Measurements from ENCODE around the gene ITPKA. TPM values are rescaled to one million over a fixed set of nuclear protein-coding genes. Genes with fewer than 3 reads are reported as not detected.

ITPKA gene
- total RNA-seq, 1 experiment from 2014 or later, result 16.8 TPM

- Histone ChIP-seq H4K20me1 (ENCODE audit: low read length) (no peaks in the 10 kb centered on the region), H3K27me3 (ENCODE audit: low read length) (no peaks in the 10 kb centered on the region), H3K9me2 (replicated peaks; ENCODE audit: low read length) (no peaks in the 10 kb centered on the region), H3K9ac (ENCODE audit: low read length) (no peak overlapping the region), H3K36me3 (ENCODE audit: low read depth, low read length) (peaks cover 12% of the 10 kb centered on the region), H3K4me2 (ENCODE audit: low read length) (no peak overlapping the region), H3F3A (ENCODE audit: low read length, unreplicated experiment) (no peaks in the 10 kb centered on the region), H3K27ac (ENCODE audit: low read length) (no peak overlapping the region), H3K4me1 (ENCODE audit: insufficient read depth, low read length) (peaks cover 5% of the 10 kb centered on the region), H3K9me3 (ENCODE audit: low read length) (no peaks in the 10 kb centered on the region), H3K4me3 (ENCODE audit: low read length) (no peak overlapping the region), H2AFZ (ENCODE audit: low read length) (no peak overlapping the region), H3K79me2 (ENCODE audit: low read length) (no peaks in the 10 kb centered on the region)
- intact Hi-C loops (cut with micrococcal nuclease), result no loop called here
- ChIA-PET CTCF (no interaction called here), POLR2A (ENCODE audit: unreplicated experiment) (no interaction called here)
- TF ChIP-seq, protein P1, sequence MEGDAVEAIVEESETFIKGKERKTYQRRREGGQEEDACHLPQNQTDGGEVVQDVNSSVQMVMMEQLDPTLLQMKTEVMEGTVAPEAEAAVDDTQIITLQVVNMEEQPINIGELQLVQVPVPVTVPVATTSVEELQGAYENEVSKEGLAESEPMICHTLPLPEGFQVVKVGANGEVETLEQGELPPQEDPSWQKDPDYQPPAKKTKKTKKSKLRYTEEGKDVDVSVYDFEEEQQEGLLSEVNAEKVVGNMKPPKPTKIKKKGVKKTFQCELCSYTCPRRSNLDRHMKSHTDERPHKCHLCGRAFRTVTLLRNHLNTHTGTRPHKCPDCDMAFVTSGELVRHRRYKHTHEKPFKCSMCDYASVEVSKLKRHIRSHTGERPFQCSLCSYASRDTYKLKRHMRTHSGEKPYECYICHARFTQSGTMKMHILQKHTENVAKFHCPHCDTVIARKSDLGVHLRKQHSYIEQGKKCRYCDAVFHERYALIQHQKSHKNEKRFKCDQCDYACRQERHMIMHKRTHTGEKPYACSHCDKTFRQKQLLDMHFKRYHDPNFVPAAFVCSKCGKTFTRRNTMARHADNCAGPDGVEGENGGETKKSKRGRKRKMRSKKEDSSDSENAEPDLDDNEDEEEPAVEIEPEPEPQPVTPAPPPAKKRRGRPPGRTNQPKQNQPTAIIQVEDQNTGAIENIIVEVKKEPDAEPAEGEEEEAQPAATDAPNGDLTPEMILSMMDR (conservative IDR thresholded peaks at IDR 0.05; ENCODE audit: low read depth, low read length), result no peak
- no peak for TF ChIP-seq EZH2phosphoT487 (IDR thresholded peaks at IDR 0.05; ENCODE audit: borderline replicate concordance, low read length)
- TF ChIP-seq EZH2 (IDR thresholded peaks at IDR 0.05; ENCODE audit: low read length, unreplicated experiment), result no peak
- DNase-seq, result no peak
- no peak for ATAC-seq
- no TSS peak for BruUV-seq (replicated peaks)
These were observed 8.6 kb upstream of the ITPKA start for GRCh38 chr15:41484937-41485625.

GRCh38 chr15:41486286-41486685, 7.4 kb upstream of the ITPKA start:
- ATAC-seq (no peak), DNase-seq (no peak)
- H3K27ac ChIP-seq (ENCODE audit: low read length), result no peak overlapping the region
- no peaks in the 10 kb centered on the region for H3K79me2 ChIP-seq (ENCODE audit: low read length)
- H3K27me3 ChIP-seq (ENCODE audit: low read length), result no peaks in the 10 kb centered on the region
- peaks cover 5% of the 10 kb centered on the region; the same call in 1 of the 2 replicates for H3K36me3 ChIP-seq (ENCODE audit: low read depth, low read length)
- H3K4me3 ChIP-seq (ENCODE audit: low read length), result no peak overlapping the region
- no TSS peak for BruUV-seq (replicated peaks)
- POLR2A ChIA-PET (ENCODE audit: unreplicated experiment), result no interaction called here
- intact Hi-C loops (cut with micrococcal nuclease), result no loop called here
- H3K9me2 ChIP-seq (replicated peaks; ENCODE audit: low read length), result no peaks in the 10 kb centered on the region
- H3K4me1 ChIP-seq (ENCODE audit: insufficient read depth, low read length), result peaks cover 14% of the 10 kb centered on the region
- TF ChIP-seq EZH2phosphoT487 (IDR thresholded peaks at IDR 0.05; ENCODE audit: borderline replicate concordance, low read length) (no peak), EZH2 (IDR thresholded peaks at IDR 0.05; ENCODE audit: low read length, unreplicated experiment) (no peak)
- TF ChIP-seq, protein P1 (conservative IDR thresholded peaks at IDR 0.05; ENCODE audit: low read depth, low read length), result no peak
- H4K20me1 ChIP-seq (ENCODE audit: low read length), result no peaks in the 10 kb centered on the region
- no peaks in the 10 kb centered on the region for H3K9me3 ChIP-seq (ENCODE audit: low read length)
- no peak overlapping the region for H3K9ac ChIP-seq (ENCODE audit: low read length)
- H3F3A ChIP-seq (ENCODE audit: low read length, unreplicated experiment), result no peaks in the 10 kb centered on the region
- CTCF ChIA-PET, result no interaction called here
- H3K4me2 ChIP-seq (ENCODE audit: low read length), result no peak overlapping the region
- H2AFZ ChIP-seq (ENCODE audit: low read length), result no peak overlapping the region

- no peak for DNase-seq
- no TSS peak for BruUV-seq (replicated peaks)
- H3F3A ChIP-seq (ENCODE audit: low read length, unreplicated experiment), result no peaks in the 10 kb centered on the region
- H3K27ac ChIP-seq (ENCODE audit: low read length), result no peak overlapping the region
- POLR2A ChIA-PET (ENCODE audit: unreplicated experiment), result no interaction called here
- no peaks in the 10 kb centered on the region for H3K9me2 ChIP-seq (replicated peaks; ENCODE audit: low read length)
- H3K4me2 ChIP-seq (ENCODE audit: low read length), result no peak overlapping the region
- H3K9ac ChIP-seq (ENCODE audit: low read length), result no peak overlapping the region
- H3K9me3 ChIP-seq (ENCODE audit: low read length), result no peaks in the 10 kb centered on the region
- TF ChIP-seq EZH2 (IDR thresholded peaks at IDR 0.05; ENCODE audit: low read length, unreplicated experiment), result no peak
- TF ChIP-seq EZH2phosphoT487 (IDR thresholded peaks at IDR 0.05; ENCODE audit: borderline replicate concordance, low read length), result no peak
- TF ChIP-seq, protein P1 (conservative IDR thresholded peaks at IDR 0.05; ENCODE audit: low read depth, low read length), result no peak
- H3K27me3 ChIP-seq (ENCODE audit: low read length), result no peaks in the 10 kb centered on the region
- CTCF ChIA-PET, result no interaction called here
- H3K36me3 ChIP-seq (ENCODE audit: low read depth, low read length), result peaks cover 3% of the 10 kb centered on the region; the same call in 1 of the 2 replicates
- H4K20me1 ChIP-seq (ENCODE audit: low read length), result no peaks in the 10 kb centered on the region
- H3K4me3 ChIP-seq (ENCODE audit: low read length), result no peak overlapping the region
- no peak for ATAC-seq
- intact Hi-C loops (cut with micrococcal nuclease), result no loop called here
- H3K79me2 ChIP-seq (ENCODE audit: low read length), result no peaks in the 10 kb centered on the region
- H2AFZ ChIP-seq (ENCODE audit: low read length), result no peak overlapping the region
- peaks cover 24% of the 10 kb centered on the region for H3K4me1 ChIP-seq (ENCODE audit: insufficient read depth, low read length)
These were observed 6.3 kb upstream of the ITPKA start for GRCh38 chr15:41487381-41487780.

All from PC-3 (cell line).